ENCODE results near the gene SH3BP2.

SH3BP2 gene

DNA sequence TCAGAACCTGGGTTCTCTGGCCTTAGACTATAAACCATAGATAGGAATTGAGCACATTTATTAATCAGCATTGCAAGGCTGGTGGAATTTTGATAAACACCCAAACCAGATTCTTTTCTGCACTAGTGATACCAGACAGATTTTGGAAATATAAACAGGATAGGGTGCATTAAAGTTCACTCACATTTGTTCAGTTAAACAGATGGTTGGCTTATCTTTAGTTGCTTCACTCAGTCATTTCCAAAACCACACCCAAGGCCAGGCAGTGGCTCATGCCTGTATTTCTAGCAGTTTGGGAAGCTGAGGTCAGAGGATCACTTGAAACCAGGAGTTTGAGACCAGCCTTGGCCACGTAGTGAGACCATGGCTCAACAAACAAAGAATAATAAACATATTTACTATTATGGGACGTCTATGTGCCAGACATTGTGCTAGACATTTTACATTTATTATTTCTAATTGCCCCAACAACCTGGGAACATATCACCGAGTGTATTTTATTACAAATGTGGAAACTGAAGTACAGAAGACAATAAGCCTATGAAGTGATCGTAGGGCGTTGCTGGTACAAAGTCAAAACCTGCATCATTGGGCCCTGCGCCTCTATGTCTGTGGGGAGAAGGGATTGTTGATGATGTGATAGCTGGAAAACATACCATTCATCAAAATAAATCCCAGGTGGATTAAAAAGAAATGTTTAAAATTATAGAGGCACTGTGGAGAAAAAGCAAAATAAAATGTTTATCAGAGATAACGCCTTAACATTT lies 65.7 kb downstream of the SH3BP2 start:
- DNase-seq: no peak

DNA sequence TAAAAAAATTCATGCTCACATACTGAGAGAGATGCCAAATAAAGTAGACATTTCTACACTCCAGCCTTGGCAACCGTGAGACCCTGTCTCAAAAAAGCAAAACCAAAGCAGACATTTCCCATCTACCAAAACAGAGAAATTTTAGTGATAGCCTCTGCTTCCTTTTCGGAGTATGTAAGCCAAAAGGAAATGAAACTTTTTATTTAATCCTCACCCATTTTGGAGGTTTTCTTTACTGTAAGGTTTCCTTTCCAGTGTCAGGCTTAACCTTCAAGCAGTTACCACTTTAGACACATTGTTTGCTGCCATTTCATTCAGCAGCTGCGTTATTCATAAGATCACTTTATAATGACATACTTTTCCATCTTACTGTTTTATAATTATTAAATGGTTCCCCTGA lies 66.6 kb downstream of the SH3BP2 start:
- DNase-seq: no peak

DNA sequence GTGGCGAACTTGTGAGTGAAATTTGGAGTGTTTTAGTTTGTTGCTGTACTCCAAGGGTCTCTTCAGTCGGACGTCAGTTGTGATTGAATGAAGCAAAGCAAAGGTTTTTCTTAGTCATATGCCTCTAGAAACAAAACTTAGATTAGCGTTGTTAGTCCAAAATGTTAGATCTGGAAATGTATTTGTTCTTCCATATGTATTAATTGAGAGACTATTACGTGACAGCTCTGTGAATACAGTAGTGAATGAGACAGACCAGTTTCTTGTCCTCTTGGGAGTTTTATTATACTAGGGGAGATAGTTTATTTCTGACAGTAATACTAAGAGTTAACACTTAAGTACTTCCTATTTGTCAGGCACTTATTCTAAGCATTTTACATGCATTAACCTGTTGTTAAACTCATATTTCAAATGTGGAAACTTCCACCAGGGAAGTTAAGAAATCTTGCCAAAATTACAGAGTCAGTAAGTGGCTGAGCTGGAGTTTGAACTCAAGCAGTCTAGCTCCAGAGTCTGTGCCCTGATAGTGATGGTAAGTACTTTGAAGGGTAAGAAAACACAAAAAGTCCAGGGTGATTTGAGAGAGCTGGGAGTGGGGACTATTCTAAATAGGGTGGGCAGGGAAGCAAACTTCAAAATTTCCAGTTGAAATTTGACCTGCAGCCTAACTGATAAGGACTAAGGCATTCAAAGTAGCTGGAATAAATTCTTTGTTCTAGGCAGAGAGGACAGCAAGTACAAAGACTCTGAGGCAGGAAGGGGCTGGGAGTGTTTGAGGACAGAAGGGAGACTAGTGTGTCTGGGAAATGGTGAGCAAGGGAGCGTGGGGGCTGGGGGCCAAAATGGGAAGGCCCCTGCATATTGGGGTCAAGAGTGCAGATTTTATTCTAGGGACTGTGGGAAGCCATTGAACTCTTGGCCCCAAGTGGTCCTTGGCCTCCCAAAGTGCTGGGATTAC lies 67.8 kb downstream of the SH3BP2 start:
- DNase-seq: no peak

DNA sequence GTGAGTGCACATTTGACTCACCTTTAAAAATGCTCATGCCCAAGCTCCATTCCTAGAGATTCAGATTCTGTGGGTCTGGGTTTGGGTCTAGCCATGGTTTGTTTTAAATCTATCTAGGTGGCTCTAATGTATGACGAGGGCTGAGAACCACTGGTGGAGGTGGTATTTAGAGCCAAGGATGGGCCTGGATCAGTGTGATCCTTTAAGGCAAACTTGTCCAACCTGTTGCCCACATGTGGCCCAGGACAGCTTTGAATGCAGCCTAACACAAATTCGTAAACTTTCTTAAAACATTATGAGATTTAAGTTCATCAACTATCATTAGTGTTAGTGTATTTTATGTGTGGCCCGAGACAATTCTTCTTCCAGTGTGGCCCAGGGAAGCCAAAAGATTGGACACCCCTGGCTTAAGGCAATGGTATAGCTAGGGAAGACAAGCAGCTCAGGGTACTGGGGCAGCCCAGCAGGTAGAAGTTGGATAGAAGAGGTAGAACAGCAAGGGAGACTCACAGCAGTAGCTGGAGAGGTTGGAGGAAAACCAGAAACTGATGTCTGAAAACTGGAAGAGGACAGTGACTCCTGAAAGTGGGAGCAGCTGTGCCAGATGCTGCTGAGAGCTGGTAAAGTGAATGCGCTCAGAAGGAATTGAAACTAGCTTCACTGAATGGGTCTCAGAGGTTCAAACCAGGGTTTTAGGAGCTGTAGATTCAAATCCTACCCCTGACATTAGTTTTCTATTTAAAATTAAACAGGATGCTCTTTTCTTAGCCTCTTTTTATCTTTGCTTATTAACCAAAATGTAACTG lies 68.9 kb downstream of the SH3BP2 start:
- DNase-seq: peak; percentile 36

DNA sequence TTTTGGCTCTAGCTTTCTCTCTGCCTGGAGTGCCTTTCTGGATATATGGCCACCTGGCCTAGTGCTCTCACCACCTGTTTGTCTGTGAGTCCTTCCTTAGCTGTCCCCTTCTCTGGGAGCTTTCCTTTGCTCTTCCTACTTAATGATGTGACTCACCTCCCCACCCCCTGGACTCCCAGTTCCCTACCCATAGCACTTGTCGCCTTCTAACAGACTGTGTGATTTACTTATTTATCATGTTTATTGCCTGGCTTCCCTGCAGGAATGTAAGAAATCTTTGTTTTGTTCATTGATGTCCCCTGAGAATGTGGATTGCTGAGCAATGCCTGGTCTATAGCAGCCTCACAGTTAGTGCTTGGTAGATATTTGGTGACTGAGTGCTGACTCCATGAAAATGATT lies 69.6 kb downstream of the SH3BP2 start:
- DNase-seq: no peak

DNA sequence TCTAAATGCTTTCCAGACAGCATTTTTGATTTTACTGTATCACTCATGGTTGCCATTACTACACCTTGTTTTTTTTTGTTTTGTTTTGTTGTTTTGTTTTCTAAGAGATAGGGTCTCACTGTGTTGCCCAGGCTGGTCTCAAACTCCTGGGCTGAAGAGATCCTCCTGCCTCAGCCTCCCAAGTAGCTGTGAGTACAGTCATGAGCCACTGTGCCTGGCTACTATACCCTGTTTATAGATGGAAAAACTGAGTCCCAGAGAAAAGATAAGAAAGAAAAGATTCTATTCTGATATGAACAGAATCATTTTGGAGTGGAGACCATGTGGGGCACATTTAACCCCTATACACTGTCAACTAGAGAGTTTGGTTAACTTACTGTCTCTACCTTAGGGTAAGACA lies 70.8 kb downstream of the SH3BP2 start:
- no peak for DNase-seq

DNA sequence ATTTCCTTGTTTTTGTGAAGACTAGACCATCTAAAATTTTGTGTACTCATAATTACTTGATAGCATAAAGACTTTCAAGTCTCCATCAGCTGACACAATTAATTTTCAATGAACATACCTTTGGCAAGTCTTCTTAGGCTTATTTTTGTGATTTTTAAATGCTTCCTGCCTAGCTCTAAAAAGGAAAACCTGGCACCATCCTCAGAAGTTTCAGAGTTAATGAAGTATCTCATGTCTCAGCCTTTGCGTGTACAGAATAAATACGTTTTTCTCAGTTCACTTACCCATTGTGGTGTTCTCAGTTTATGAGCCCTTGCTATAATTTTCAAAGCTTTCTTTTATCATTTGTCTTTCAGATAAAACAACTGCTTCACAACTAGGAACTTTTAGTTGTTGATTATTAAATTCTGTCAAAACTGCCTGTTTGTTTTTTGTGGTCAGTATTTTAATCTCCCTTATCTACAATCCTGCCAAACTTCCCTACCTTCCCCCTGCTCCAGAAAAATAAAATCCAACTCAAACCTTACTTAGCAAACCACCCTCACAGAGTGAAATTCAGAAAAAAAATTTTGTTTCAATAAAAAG lies 72.4 kb downstream of the SH3BP2 start:
- no peak for DNase-seq

DNA sequence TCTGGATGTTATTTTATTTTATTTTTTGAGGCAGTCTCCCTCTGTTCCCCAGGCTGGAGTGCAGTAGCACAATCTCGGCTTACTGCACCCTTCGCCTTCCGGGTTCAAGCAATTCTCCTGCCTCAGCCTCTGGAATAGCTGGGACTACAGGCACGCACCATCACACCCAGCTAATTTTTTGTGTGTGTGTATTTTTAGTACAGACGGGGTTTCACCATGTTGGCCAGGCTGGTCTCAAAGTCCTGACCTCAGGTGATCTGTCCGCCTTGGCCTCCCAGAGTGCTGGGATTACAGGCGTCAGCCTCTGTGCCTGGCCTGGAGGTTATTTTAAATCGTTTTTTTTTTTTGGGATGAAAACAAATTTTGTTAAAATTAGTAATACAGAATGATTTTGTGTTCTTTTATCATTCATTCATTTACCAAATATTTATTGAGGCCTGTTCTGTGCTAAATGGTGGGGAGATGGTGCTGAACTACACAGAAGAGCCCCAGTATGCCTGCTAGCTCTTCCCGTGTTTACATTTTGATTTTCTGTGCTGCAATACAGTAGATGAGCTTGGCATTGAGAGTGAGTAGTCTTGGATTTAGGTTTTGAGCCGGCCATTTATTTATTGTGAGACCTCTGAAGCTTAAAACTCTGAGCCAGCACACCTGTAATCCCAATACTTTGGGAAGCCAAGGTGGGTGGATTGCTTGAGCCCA lies 73.4 kb downstream of the SH3BP2 start:
- no peak for DNase-seq

DNA sequence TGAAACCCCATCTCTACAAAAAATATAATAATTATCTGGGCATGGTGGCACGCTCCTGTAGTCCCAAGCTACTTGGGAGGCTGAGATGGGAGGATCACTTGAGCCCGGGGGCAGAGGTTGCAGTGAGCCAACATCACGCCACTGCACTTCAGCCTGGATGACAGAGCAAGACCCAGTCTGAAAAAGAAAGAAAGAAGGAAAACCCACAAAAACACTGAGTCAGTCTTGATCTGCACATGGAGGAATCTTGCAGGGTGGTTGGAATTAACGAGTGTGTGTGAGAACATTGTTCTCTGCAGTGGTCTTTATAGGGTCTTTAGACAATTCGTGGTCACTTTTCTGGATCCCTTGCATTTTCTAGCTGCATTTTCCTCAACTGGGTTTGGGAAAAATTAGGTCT lies 74.0 kb downstream of the SH3BP2 start:
- DNase-seq: no peak

DNA sequence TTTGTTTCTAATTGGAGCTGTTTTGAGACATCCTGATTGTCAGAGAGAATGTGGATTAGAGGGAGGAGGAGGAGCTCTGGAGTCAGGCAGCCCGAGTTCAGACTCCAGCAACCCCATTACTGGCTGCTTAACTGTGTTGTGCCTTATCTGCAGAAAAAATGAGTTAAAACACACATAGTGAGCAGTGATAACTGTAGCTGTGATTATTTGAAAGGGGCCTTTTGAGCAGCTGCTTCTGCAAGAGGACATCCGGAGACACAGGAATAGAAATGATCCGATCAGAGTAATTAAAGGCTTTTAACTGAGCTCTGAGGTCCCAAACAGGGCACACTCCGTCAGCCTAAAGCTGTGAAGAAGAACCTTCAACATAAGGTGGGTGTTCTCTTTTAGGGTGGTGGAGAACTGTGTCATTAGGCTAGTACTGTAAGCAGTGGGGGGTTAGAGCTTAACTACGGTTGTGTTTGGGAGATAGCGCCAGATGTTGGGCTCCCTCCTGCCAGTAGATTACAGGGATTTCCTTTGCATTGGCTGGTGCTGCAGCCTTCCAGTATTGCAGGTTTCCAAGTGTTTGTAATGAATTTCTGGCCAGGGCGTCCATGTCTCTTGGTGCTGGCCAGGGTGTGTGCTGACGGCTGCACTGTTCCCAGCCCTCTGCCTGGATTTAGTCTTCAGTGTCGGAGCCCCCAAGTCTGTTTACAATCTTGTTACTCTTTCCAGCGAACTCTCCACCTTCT lies 75.0 kb downstream of the SH3BP2 start:
- no peak for DNase-seq

DNA sequence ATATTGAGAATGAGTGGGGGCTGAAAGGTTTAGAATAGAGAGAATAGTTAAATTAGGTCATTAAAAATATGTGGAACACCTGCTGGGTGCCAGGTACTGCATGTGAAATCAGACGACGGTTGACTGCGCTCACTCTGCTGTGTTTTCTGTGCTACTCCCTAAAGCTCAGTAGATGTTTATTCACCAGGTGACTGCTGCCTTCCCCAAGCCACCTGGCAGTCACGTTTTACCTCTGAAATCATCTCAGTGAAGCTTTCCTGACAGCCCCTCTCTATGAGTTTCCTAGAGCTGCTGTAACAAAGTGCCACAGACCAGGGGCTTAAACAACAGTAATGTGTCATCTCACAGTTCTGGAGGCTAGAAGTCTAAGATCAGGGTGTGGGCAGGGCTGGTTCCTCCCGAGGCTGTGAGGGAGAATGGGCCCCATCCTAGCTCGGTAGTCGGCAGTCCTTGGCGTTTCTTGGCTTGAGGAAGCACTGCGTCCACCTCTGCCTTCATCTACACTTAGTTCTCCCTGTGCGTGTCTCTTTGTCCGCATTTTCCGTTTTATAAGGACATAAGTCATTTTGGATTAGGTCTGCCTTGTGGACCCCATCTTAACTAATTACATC lies 76.1 kb downstream of the SH3BP2 start:
- no peak for DNase-seq

DNA sequence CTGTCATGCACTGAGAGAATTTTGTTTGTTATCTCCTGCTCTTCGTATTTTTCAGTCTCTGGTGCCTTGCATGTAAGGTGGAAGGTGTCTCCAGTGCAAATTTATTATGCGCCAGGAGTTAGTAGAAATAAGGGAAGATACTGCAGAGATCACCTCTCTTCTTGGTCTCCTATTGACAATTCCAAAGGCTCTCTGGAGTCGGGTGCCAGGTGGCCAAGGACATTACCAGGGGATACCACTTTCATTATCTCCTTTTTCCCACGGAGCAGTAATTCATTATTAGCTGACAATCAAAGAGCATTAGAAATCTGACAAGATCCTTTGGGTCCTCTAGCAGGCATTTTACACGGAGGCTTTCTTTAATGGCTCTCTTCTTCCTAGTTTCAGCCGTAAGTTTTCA lies 76.8 kb downstream of the SH3BP2 start:
- DNase-seq: no peak

DNA sequence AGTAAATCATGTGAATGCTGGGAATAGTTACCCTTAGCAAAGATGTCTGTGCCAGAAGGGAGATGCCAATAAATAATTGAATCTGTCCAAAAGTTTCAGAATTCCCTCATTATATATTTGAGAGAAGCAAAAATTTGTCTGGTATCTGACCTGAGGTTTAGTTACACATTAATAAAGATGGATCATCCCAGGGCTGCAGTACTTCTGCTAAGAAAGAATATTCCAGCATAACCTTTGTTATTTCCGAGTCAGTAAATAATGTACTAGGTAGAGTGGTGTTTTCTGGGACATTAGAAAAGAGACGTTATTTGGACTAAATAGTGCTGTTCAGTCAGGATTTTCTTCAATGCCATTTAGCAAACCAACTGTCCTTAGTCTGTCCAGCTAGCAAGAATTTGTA lies 77.2 kb downstream of the SH3BP2 start:
- no peak for DNase-seq

DNA sequence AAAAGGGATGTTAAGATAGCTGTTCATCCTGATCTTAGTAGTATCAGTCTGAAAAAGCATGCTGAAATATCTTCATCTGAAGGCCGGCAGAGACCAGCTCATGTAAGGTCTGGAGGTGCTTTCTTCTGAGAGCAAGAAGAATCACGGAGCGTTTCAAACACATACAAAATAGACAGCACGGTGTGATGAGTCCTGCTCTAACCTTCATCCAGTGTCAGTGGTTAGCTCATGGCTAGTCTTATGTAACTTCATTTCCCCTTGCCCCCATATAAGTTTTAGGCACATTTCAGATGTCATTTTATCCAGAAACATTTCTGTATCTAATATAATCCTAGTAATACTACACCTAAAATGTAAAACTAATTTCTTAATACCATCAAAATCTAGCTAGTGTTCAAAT lies 78.6 kb downstream of the SH3BP2 start:
- no peak for DNase-seq

DNA sequence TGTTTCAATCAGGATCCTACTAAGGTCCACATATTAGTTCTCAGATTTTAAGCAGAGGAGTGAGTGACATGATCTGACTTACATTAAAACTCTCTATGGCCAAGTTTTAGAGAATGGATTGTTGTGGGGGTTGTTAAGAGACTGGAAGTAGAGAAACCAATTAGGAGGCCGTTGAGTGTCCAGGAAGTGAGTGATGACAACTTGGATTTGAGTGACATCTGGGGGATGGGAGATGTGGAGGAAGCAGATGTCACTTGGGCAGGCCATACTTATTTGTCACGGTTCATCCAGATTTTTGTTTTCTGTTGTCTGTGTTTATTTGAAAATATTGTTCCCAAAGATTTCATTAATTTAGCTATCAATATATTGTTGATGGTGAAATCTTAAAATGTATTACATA lies 79.0 kb downstream of the SH3BP2 start:
- DNase-seq: no peak

DNA sequence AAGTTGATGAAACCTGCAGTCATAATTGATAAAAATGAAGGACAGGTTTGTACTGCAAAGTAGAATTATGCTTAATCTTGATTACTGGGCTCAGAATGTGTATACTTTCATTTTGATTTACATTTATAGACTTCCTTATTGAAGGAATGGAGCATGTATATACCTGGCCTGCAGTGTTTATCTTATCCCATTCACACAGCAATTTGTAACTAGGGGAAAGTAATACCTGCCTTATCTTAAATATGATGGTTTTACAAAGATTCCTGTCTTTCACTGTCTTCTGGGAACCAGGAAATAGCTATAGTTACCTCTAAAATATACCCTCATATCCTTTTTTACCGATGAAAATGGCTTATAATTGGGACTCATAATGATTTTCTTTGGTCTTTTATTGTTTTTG lies 80.4 kb downstream of the SH3BP2 start:
- no peak for DNase-seq

DNA sequence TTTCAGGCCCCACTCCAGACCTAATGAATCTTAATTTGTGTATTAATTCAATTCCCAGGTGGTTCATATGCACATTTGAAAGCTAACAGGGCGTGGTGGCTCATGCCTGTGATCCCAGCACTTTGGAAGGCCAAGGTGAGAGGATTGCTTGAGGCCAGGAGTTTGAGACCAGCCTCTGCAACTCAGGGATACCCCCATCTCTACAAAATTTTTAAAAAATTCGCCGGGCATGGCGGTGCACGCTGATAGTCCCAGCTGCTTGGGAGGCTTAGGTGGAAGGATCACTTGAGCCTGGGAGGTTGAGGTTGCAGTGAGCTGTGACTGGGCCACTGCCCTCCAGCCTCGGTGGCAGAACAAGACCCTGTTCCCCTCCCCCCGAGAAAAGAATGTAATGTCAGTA lies 82.0 kb downstream of the SH3BP2 start:
- DNase-seq: no peak

DNA sequence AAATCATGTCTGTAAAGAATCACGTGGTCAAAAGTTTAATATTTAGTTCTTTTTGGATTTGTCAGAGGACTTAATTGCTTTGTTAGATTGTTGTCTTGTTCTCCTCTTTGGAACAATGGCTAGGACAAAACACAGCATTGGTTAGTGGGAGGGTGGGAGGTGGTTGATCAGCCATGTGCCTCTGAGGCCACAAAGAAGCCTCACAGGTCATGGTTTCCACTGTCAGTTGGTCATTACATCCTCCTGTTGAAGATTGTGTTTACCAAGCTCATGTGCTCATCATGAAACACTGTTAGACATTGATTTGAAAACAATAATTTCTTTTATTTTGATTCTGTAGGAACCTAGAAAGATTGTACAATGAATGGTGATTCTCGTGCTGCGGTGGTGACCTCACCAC lies 82.7 kb downstream of the SH3BP2 start:
- DNase-seq: no peak

DNA sequence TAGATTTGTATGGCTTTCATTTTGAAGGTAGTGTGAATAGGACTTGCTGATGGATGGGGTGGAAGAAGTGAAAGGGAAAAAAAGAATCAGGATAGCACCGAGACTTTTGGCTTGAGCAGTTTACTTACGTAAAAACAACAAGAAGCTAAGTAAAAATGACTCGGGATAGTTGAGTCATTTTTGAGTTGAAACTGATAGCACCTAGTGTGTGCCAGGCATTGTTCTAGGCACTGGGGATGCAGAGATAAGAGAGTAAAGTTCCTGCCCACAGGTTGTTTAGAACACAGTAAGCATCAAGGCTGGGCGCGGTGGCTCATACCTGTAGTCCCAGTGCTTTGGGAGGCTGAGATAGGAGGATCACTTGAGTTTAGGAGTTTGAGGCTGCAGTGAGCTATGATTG lies 85.5 kb downstream of the SH3BP2 start:
- DNase-seq: no peak

DNA sequence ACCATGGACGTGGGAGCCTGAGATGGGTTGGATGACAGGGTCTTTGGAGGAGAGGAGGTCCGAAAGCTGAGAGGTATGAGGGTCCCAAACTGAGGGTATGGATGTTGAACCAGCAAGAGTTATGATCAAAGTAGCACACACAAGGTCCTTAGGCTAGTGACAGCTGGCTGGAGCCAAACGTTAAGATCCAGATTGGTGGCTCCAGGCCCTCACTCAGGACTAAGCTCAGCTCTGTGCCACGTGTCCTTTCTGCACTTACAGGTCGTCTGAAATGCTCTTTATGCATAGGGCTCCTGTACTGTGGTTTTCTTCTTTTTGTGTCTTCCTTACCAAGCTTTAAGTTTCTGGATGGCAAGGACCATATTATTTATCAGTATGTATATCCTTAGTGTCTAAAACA lies 86.1 kb downstream of the SH3BP2 start:
- DNase-seq: no peak

DNA sequence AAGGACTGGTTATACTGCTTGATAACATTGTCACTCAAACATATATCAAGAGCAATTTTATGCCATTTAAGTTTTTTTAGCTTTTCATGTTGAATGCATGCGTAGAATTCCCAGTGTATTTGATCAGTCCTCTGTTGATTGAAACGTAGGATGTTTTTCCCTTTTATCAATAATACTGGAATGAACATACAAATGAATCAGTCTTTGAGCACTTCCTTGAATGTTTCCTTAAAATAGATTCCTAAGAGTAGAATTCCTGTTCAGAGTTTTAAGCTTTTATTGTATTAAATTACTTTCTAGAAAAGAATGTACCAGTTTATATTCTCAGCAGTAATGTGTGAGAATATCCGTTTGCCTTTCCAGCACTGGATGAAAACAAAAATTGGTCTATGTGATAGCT lies 88.5 kb downstream of the SH3BP2 start:
- DNase-seq: no peak
